HEK293 (cell line): ENCODE data around the gene LHFPL6.

Experiments used
- CTCF ChIA-PET: fragments of 350-600 bp; formaldehyde crosslinking; extraction: SDS; loops from one replicate; lab custom pipeline; 2021; ENCODE audit warnings: antibody characterized with exemption; lab: Yijun Ruan, JAX
- POLR2A ChIA-PET: fragments of 300-600 bp; formaldehyde crosslinking; extraction: SDS; loops from one replicate; lab custom pipeline; 2020; ENCODE audit warnings: antibody characterized with exemption, inconsistent platforms; lab: Yijun Ruan, JAX
- H3K27ac ChIP-seq: fragments of 200-500 bp; sonication (Bioruptor generic); 2 replicates; pipeline ENCODE4 v1.5.1; 2014; ENCODE audit warnings: low read depth, low read length, control low read depth, inconsistent platforms; ENCODE audit errors: extremely low read depth
- H3K36me3 ChIP-seq, 2 experiments: fragments of 200-500 bp in 1 of 2; sonication (Bioruptor generic) in 1 of 2; 1 replicate in 1 of 2; 2 replicates in 1 of 2; pipeline ENCODE4 v1.5.1; 2014 to 2017; ENCODE audit warnings: inconsistent platforms in 2 of 2, low read length in 2 of 2; ENCODE audit not compliant: control insufficient read depth in 2 of 2, insufficient read depth in 1 of 2
- H3K4me1 ChIP-seq: fragments of 200-500 bp; sonication (Bioruptor generic); 2 replicates; pipeline ENCODE4 v1.5.1; 2014; ENCODE audit warnings: mild to moderate bottlenecking, low read length, inconsistent platforms; ENCODE audit not compliant: control insufficient read depth, insufficient read depth
- H3K4me3 ChIP-seq: 2 replicates; pipeline ENCODE4 v1.5.1; 2011; ENCODE audit warnings: low read depth, mild to moderate bottlenecking, control low read depth, low read length, moderate library complexity
- H3K9me3 ChIP-seq: fragments of 200-500 bp; sonication (Bioruptor generic); 2 replicates; pipeline ENCODE4 v1.5.1; 2014; ENCODE audit warnings: low read depth, low read length, inconsistent platforms; ENCODE audit not compliant: control insufficient read depth, insufficient read depth
- EGR2 ChIP-seq: fragments of 450-650 bp; formaldehyde crosslinking; IDR thresholded peaks from 2 replicates; pipeline ENCODE4 v1.5.1; 2016; ENCODE audit warnings: low read depth, missing biosample characterization, missing genetic modification characterization
- KLF10 ChIP-seq: fragments of 450-650 bp; IDR thresholded peaks from 2 replicates; pipeline ENCODE4 v1.5.1; 2018; ENCODE audit warnings: missing biosample characterization, mild to moderate bottlenecking, missing genetic modification characterization
- KLF7 ChIP-seq: fragments of 450-650 bp; formaldehyde crosslinking; IDR thresholded peaks from 2 replicates; pipeline ENCODE4 v1.5.1; 2016; ENCODE audit warnings: missing biosample characterization, missing genetic modification characterization, borderline replicate concordance
- SETDB1 ChIP-seq: IDR thresholded peaks from one replicate; pipeline ENCODE4 v1.6.1; 2017; ENCODE audit warnings: mild to moderate bottlenecking, low read length, moderate library complexity, mixed read lengths; ENCODE audit not compliant: insufficient read length
- WT1 ChIP-seq: fragments of 450-650 bp; formaldehyde crosslinking; IDR thresholded peaks from 2 replicates; pipeline ENCODE4 v1.5.1; 2016; ENCODE audit warnings: missing biosample characterization, missing genetic modification characterization
- ZBTB48 ChIP-seq: fragments of 450-650 bp; formaldehyde crosslinking; IDR thresholded peaks from 2 replicates; pipeline ENCODE4 v1.5.1; 2016; ENCODE audit warnings: missing biosample characterization, missing genetic modification characterization
- ZBTB7A ChIP-seq: fragments of 450-650 bp; formaldehyde crosslinking; IDR thresholded peaks from 2 replicates; pipeline ENCODE4 v1.5.1; 2016; ENCODE audit warnings: low read depth, missing biosample characterization, missing genetic modification characterization
- ZFHX2 ChIP-seq: fragments of 450-650 bp; formaldehyde crosslinking; conservative IDR thresholded peaks from 2 replicates; pipeline ENCODE4 v1.5.1; 2016; ENCODE audit warnings: missing biosample characterization, missing genetic modification characterization
- ZNF140 ChIP-seq: fragments of 450-650 bp; formaldehyde crosslinking; IDR thresholded peaks from 2 replicates; pipeline ENCODE4 v1.5.1; 2016; ENCODE audit warnings: missing biosample characterization, missing genetic modification characterization
- ZNF155 ChIP-seq: fragments of 450-650 bp; formaldehyde crosslinking; IDR thresholded peaks from 2 replicates; pipeline ENCODE4 v1.5.1; 2016; ENCODE audit warnings: missing biosample characterization, missing genetic modification characterization
- ZNF19 ChIP-seq: fragments of 450-650 bp; formaldehyde crosslinking; IDR thresholded peaks from 2 replicates; pipeline ENCODE4; 2016; ENCODE audit warnings: missing biosample characterization, missing genetic modification characterization, low read depth
- ZNF211 ChIP-seq: fragments of 450-650 bp; formaldehyde crosslinking; IDR thresholded peaks from 2 replicates; pipeline ENCODE4 v1.5.1; 2016; ENCODE audit warnings: low read depth, missing biosample characterization, missing genetic modification characterization
- ZNF416 ChIP-seq: fragments of 450-650 bp; formaldehyde crosslinking; IDR thresholded peaks from 2 replicates; pipeline ENCODE4 v1.5.1; 2016; ENCODE audit warnings: missing biosample characterization, missing genetic modification characterization
- ZNF433 ChIP-seq: fragments of 450-650 bp; formaldehyde crosslinking; IDR thresholded peaks from 2 replicates; pipeline ENCODE4 v1.5.1; 2016; ENCODE audit warnings: missing biosample characterization, missing genetic modification characterization, low read depth
- ZNF473 ChIP-seq: fragments of 450-650 bp; formaldehyde crosslinking; IDR thresholded peaks from 2 replicates; pipeline ENCODE4 v1.5.1; 2017; ENCODE audit warnings: missing biosample characterization, missing genetic modification characterization
- ZNF548 ChIP-seq: fragments of 450-650 bp; formaldehyde crosslinking; IDR thresholded peaks from 2 replicates; pipeline ENCODE4 v1.5.1; 2016; ENCODE audit warnings: missing biosample characterization, missing genetic modification characterization
- ZNF561 ChIP-seq: fragments of 450-650 bp; IDR thresholded peaks from 2 replicates; pipeline ENCODE4 v1.5.1; 2018; ENCODE audit warnings: missing biosample characterization, missing genetic modification characterization, borderline replicate concordance
- ZNF660 ChIP-seq: fragments of 450-650 bp; IDR thresholded peaks from 2 replicates; pipeline ENCODE4 v1.5.1; 2018; ENCODE audit warnings: missing biosample characterization, mild to moderate bottlenecking, missing genetic modification characterization
- ZNF843 ChIP-seq: fragments of 450-650 bp; formaldehyde crosslinking; IDR thresholded peaks from 2 replicates; pipeline ENCODE4 v1.5.1; 2016; ENCODE audit warnings: missing biosample characterization, missing genetic modification characterization
- TF ChIP-seq, protein P1 (sequence below): fragments of 450-650 bp; formaldehyde crosslinking; IDR thresholded peaks from 2 replicates; pipeline ENCODE4; 2016; ENCODE audit warnings: missing biosample characterization, missing genetic modification characterization
- TF ChIP-seq, protein P2 (sequence below): fragments of 450-650 bp; formaldehyde crosslinking; IDR thresholded peaks from 2 replicates; pipeline ENCODE4 v1.5.1; 2016; ENCODE audit warnings: missing biosample characterization, missing genetic modification characterization
- TF ChIP-seq, protein P3 (sequence below): fragments of 450-650 bp; formaldehyde crosslinking; IDR thresholded peaks from 2 replicates; pipeline ENCODE4 v1.5.1; 2016; ENCODE audit warnings: missing biosample characterization, missing genetic modification characterization

LHFPL6 gene

DNA sequence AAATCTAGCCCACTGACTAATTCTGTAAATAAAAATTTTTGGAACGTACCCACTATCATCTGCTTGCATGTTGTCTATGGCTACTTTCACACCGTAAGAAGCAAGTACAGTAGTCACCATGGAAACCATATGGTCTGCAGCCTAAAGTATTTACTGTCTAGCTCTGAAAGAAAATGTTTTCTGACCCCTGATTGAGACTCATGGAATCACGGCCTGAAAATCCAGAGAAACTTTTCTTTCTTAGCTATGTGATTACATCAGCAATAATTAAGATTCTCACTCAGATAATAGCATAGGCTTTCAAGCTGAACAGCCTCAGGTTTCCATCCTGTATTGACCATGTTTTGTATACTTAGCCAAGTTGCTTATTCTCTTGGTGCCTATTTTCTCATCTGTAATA, 300.2 kb downstream of the LHFPL6 start (continued):
- TF ChIP-seq SETDB1 (no peak), ZBTB7A (no peak)

DNA sequence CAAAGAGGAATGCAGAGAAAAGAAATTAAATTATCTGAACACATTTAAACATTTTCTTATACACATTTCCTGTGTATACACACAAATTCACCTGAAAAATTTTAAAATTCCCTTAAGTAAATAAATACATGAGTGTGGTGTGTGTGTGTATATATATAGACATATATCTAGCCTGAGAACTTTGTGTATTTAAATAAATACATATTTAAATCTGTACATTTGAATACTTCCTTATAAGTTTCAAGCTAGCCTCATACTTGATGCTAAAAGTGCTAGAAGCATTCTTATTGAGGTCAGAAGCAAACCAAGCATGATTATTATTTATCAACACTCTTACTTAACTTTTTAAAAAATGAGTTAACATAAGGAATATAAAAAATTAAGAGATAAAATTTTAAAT, 304.0 kb downstream of the LHFPL6 start:
- POLR2A ChIA-PET = no interaction called here
- no peak overlapping the region for H3K4me3 ChIP-seq
- H3K27ac ChIP-seq = no peak overlapping the region
- no peaks in the 10 kb centered on the region for H3K4me1 ChIP-seq
- no peaks in the 10 kb centered on the region for H3K36me3 ChIP-seq
- no peak for TF ChIP-seq EGR2 (tag by site-specific recombination)
- TF ChIP-seq ZNF433 (tag by site-specific recombination) = no peak
- TF ChIP-seq ZNF211 (tag by site-specific recombination) = no peak
- TF ChIP-seq, protein P1, sequence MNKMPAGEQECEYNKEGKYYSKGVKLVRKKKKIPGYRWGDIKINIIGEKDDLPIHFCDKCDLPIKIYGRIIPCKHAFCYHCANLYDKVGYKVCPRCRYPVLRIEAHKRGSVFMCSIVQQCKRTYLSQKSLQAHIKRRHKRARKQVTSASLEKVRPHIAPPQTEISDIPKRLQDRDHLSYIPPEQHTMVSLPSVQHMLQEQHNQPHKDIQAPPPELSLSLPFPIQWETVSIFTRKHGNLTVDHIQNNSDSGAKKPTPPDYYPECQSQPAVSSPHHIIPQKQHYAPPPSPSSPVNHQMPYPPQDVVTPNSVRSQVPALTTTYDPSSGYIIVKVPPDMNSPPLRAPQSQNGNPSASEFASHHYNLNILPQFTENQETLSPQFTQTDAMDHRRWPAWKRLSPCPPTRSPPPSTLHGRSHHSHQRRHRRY (tag by site-specific recombination) = no peak
- H3K9me3 ChIP-seq = no peaks in the 10 kb centered on the region
- CTCF ChIA-PET = interaction anchor here (0.7 to 1.1 kb wide), 2 partner anchors 69 to 313 kb away, joined by 3 to 4 read pairs; no protein-coding TSS in a partner anchor

DNA sequence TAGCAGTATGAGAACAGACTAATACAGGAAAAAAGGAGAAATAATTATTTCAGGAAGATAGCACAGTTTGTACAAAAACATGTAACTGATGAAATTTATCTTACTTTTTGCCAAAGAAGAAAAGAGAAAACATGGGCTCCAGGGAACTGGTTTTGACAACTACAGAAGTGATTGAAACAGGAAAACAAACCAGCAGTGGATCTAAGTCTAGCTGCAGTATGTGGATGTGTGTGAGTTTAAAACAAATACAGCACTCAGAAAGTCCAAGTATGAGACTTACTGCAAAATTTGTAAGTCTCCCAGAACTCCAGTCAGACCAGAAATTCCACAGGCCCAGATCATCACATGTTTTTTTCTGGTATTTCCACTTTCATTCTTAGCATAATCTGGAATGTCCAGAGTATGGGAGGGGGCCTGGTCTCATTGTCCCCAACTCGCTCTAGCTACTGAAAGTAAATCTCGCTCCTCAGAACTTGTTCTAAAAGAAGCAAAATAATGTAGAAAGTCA, 305.3 kb downstream of the LHFPL6 start:
- no peaks in the 10 kb centered on the region for H3K4me1 ChIP-seq
- no peaks in the 10 kb centered on the region for H3K36me3 ChIP-seq
- ChIA-PET POLR2A (no interaction called here), CTCF (no interaction called here)
- no peak overlapping the region for H3K4me3 ChIP-seq
- H3K9me3 ChIP-seq = no peaks in the 10 kb centered on the region
- no peak for TF ChIP-seq ZBTB7A
- TF ChIP-seq KLF10 (tag by site-specific recombination) = no peak
- no peak for TF ChIP-seq ZNF548
- TF ChIP-seq ZBTB48 (tag by site-specific recombination) = no peak
- no peak for TF ChIP-seq ZNF155 (tag by site-specific recombination)
- TF ChIP-seq ZNF561 (tag by site-specific recombination) = no peak
- no peak for TF ChIP-seq KLF7
- no peak for TF ChIP-seq ZNF416
- TF ChIP-seq ZNF140 (tag by site-specific recombination) = no peak
- TF ChIP-seq, protein P2, sequence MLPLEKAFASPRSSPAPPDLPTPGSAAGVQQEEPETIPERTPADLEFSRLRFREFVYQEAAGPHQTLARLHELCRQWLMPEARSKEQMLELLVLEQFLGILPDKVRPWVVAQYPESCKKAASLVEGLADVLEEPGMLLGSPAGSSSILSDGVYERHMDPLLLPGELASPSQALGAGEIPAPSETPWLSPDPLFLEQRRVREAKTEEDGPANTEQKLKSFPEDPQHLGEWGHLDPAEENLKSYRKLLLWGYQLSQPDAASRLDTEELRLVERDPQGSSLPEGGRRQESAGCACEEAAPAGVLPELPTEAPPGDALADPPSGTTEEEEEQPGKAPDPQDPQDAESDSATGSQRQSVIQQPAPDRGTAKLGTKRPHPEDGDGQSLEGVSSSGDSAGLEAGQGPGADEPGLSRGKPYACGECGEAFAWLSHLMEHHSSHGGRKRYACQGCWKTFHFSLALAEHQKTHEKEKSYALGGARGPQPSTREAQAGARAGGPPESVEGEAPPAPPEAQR = no peak
- no peak for TF ChIP-seq ZNF660
- TF ChIP-seq, protein P3, sequence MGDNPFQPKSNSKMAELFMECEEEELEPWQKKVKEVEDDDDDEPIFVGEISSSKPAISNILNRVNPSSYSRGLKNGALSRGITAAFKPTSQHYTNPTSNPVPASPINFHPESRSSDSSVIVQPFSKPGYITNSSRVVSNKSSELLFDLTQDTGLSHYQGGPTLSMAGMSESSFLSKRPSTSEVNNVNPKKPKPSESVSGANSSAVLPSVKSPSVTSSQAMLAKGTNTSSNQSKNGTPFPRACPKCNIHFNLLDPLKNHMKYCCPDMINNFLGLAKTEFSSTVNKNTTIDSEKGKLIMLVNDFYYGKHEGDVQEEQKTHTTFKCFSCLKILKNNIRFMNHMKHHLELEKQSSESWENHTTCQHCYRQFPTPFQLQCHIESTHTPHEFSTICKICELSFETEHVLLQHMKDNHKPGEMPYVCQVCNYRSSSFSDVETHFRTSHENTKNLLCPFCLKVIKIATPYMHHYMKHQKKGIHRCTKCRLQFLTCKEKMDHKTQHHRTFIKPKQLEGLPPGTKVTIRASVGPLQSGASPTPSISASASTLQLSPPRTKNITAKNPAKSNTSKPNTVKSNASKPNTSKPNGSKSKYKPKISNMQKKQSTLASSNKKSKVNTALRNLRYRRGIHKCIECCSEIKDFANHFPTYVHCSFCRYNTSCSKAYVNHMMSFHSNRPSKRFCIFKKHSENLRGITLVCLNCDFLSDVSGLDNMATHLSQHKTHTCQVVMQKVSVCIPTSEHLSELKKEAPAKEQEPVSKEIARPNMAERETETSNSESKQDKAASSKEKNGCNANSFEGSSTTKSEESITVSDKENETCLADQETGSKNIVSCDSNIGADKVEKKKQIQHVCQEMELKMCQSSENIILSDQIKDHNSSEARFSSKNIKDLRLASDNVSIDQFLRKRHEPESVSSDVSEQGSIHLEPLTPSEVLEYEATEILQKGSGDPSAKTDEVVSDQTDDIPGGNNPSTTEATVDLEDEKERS (tag by site-specific recombination) = no peak
- no peak for TF ChIP-seq ZNF473 (tag by site-specific recombination)
- no peak for TF ChIP-seq ZNF843 (tag by site-specific recombination)
- no peak for TF ChIP-seq ZNF433 (tag by site-specific recombination)
- TF ChIP-seq WT1 (tag by site-specific recombination) = no peak
- TF ChIP-seq ZFHX2 = no peak
- TF ChIP-seq ZNF19 (tag by site-specific recombination) = no peak
- H3K27ac ChIP-seq = no peak overlapping the region
